IMR-90 (cell line): ENCODE data around the gene STK25. TPM values are rescaled to one million over a fixed set of nuclear protein-coding genes. Genes with fewer than 3 reads are reported as not detected.

Experiments used
- ATAC-seq: fragments of 200-7000 bp; cut with Tn5 transposase; 2 replicates; pipeline ENCODE4 v1.9.1; 2020; ENCODE audit warnings: low read depth, mild to moderate bottlenecking, moderate library complexity
- BruUV-seq: library from RNA; stranded (reverse); fragments of 400-500 nt; replicated peaks from 2 replicates; lab custom pipeline; 2021; lab: Mats Ljungman, UMichigan
- CTCF ChIA-PET: fragments of 300-600 bp; formaldehyde crosslinking; extraction: SDS; loops from one replicate; lab custom pipeline; 2021; ENCODE audit warnings: antibody characterized with exemption; lab: Yijun Ruan, JAX
- POLR2A ChIA-PET: fragments of 300-600 bp; sonication (Branson Sonifier 250); formaldehyde crosslinking; loops from one replicate; lab custom pipeline; 2022; ENCODE audit warnings: antibody characterized with exemption; ENCODE audit not compliant: unreplicated experiment; lab: Charles Lee
- DNase-seq: peaks from one replicate; pipeline ENCODE4 v3.0.0; 2013
- H2AFZ ChIP-seq: replicated peaks from 2 replicates; pipeline ENCODE3; 2013; ENCODE audit warnings: low read length, mild to moderate bottlenecking; ENCODE audit not compliant: poor library complexity
- H2AK5ac ChIP-seq: 2 replicates; pipeline ENCODE4 v1.6.1; 2013; ENCODE audit warnings: low read depth, low read length, inconsistent platforms
- H2AK9ac ChIP-seq: replicated peaks from 2 replicates; pipeline ENCODE3; 2013; ENCODE audit warnings: mild to moderate bottlenecking, low read depth, low read length, moderate library complexity; ENCODE audit not compliant: poor library complexity
- H2BK120ac ChIP-seq: 2 replicates; pipeline ENCODE4 v1.6.1; 2013; ENCODE audit warnings: low read depth, low read length, inconsistent platforms
- H2BK15ac ChIP-seq: 3 replicates; pipeline ENCODE4 v1.6.1; 2013; ENCODE audit warnings: low read depth, low read length, inconsistent platforms
- H2BK20ac ChIP-seq: 2 replicates; pipeline ENCODE4 v1.6.1; 2013; ENCODE audit warnings: low read depth, mild to moderate bottlenecking, inconsistent platforms, low read length, moderate library complexity
- H2BK5ac ChIP-seq: 2 replicates; pipeline ENCODE4 v1.6.1; 2013; ENCODE audit warnings: mild to moderate bottlenecking, low read depth, low read length, inconsistent platforms; ENCODE audit not compliant: poor library complexity, severe bottlenecking
- H3K14ac ChIP-seq: replicated peaks from 2 replicates; pipeline ENCODE4 v1.6.1; 2013; ENCODE audit warnings: low read depth, low read length, inconsistent platforms
- H3K18ac ChIP-seq: 2 replicates; pipeline ENCODE4 v1.6.1; 2013; ENCODE audit warnings: low read depth, low read length, control low read depth
- H3K23ac ChIP-seq: 2 replicates; pipeline ENCODE4 v1.6.1; 2013; ENCODE audit warnings: low read depth, low read length, inconsistent platforms
- H3K27ac ChIP-seq: 2 replicates; pipeline ENCODE4 v1.5.1; 2013; ENCODE audit warnings: mild to moderate bottlenecking, control low read depth, low read length; ENCODE audit not compliant: insufficient read depth
- H3K27me3 ChIP-seq: 2 replicates; pipeline ENCODE4 v1.6.1; 2013; ENCODE audit warnings: low read length; ENCODE audit not compliant: control insufficient read depth, insufficient read depth
- H3K36me3 ChIP-seq: 2 replicates; pipeline ENCODE4 v1.6.1; 2013; ENCODE audit warnings: low read length, mixed read lengths; ENCODE audit not compliant: control insufficient read depth, insufficient read depth
- H3K4ac ChIP-seq: 2 replicates; pipeline ENCODE4 v1.6.1; 2013; ENCODE audit warnings: low read depth, low read length, inconsistent platforms
- H3K4me1 ChIP-seq: 2 replicates; pipeline ENCODE4 v1.6.1; 2013; ENCODE audit warnings: low read length, mixed read lengths; ENCODE audit not compliant: control insufficient read depth, insufficient read depth
- H3K4me2 ChIP-seq: 2 replicates; pipeline ENCODE4 v1.6.1; 2013; ENCODE audit warnings: low read depth, mild to moderate bottlenecking, control low read depth, low read length, moderate library complexity
- H3K4me3 ChIP-seq: 2 replicates; pipeline ENCODE4 v1.5.1; 2013; ENCODE audit warnings: low read depth, mild to moderate bottlenecking, control low read depth, low read length, moderate library complexity; ENCODE audit not compliant: insufficient read depth
- H3K56ac ChIP-seq: 2 replicates; pipeline ENCODE4 v1.6.1; 2013; ENCODE audit warnings: low read length, inconsistent platforms; ENCODE audit not compliant: insufficient read depth; ENCODE audit errors: extremely low read depth
- H3K79me1 ChIP-seq, 2 experiments: 2 replicates each; pipeline ENCODE4 v1.6.1; 2013; ENCODE audit warnings: low read length in 2 of 2, inconsistent platforms in 1 of 2, low read depth in 1 of 2
- H3K9ac ChIP-seq: 2 replicates; pipeline ENCODE4 v1.6.1; 2013; ENCODE audit warnings: low read depth, low read length, control low read depth
- H3K9me1 ChIP-seq: 2 replicates; pipeline ENCODE4 v1.6.1; 2013; ENCODE audit warnings: low read length, inconsistent platforms; ENCODE audit not compliant: insufficient read depth
- H3K9me3 ChIP-seq: 2 replicates; pipeline ENCODE4 v1.6.1; 2013; ENCODE audit warnings: low read length; ENCODE audit not compliant: control insufficient read depth, insufficient read depth
- H4K20me1 ChIP-seq: 2 replicates; pipeline ENCODE4 v1.6.1; 2013; ENCODE audit warnings: low read length, inconsistent platforms; ENCODE audit not compliant: insufficient read depth
- H4K5ac ChIP-seq: 2 replicates; pipeline ENCODE4 v1.6.1; 2013; ENCODE audit warnings: mild to moderate bottlenecking, low read depth, low read length, control low read depth
- H4K8ac ChIP-seq, 2 experiments: 2 replicates each; pipeline ENCODE4 v1.6.1; 2013; ENCODE audit warnings: low read depth in 2 of 2, low read length in 2 of 2, control low read depth in 1 of 2, inconsistent platforms in 1 of 2
- H4K91ac ChIP-seq: 2 replicates; pipeline ENCODE4 v1.6.1; 2013; ENCODE audit warnings: low read depth, low read length, inconsistent platforms; ENCODE audit not compliant: insufficient read depth
- BHLHE40 ChIP-seq: fragments of 150-350 bp; IDR thresholded peaks from 2 replicates; pipeline ENCODE4 v1.6.1; 2016; ENCODE audit warnings: mild to moderate bottlenecking, low read depth, low read length
- CEBPB ChIP-seq: IDR thresholded peaks from 2 replicates; pipeline ENCODE4 v1.6.1; 2012; ENCODE audit warnings: low read depth, low read length, improper control_type of control experiment
- CHD1 ChIP-seq: IDR thresholded peaks from 2 replicates; pipeline ENCODE4 v1.6.1; 2012; ENCODE audit warnings: low read depth, low read length, improper control_type of control experiment
- ELK1 ChIP-seq: fragments of 150-350 bp; IDR thresholded peaks from 2 replicates; pipeline ENCODE4 v1.6.1; 2016; ENCODE audit warnings: low read depth, mild to moderate bottlenecking, low read length, moderate library complexity, borderline replicate concordance
- FOS ChIP-seq: fragments of 150-350 bp; IDR thresholded peaks from 2 replicates; pipeline ENCODE4 v1.6.1; 2016; ENCODE audit warnings: low read depth, low read length
- MAFK ChIP-seq: IDR thresholded peaks from 2 replicates; pipeline ENCODE4 v1.6.1; 2012; ENCODE audit warnings: low read depth, low read length, improper control_type of control experiment
- MAZ ChIP-seq: IDR thresholded peaks from 2 replicates; pipeline ENCODE4 v1.6.1; 2012; ENCODE audit warnings: low read depth, mild to moderate bottlenecking, low read length, improper control_type of control experiment, moderate library complexity, borderline replicate concordance
- MXI1 ChIP-seq: IDR thresholded peaks from 2 replicates; pipeline ENCODE4 v1.6.1; 2012; ENCODE audit warnings: low read depth, mild to moderate bottlenecking, low read length, moderate library complexity, borderline replicate concordance
- NFE2L2 ChIP-seq: fragments of 150-350 bp; IDR thresholded peaks from 2 replicates; pipeline ENCODE4 v1.6.1; 2016; ENCODE audit warnings: low read depth, mild to moderate bottlenecking, low read length
- POLR2A ChIP-seq: IDR thresholded peaks from 2 replicates; pipeline ENCODE4 v1.6.1; 2012; ENCODE audit warnings: mild to moderate bottlenecking, low read depth, low read length
- RAD21 ChIP-seq: IDR thresholded peaks from 2 replicates; pipeline ENCODE4 v1.6.1; 2012; ENCODE audit warnings: low read length, improper control_type of control experiment
- RCOR1 ChIP-seq: IDR thresholded peaks from 2 replicates; pipeline ENCODE4 v1.6.1; 2012; ENCODE audit warnings: mild to moderate bottlenecking, low read length, improper control_type of control experiment; ENCODE audit not compliant: insufficient replicate concordance
- RFX5 ChIP-seq: IDR thresholded peaks from 2 replicates; pipeline ENCODE4 v1.8.0; 2012; ENCODE audit warnings: low read depth, mild to moderate bottlenecking, low read length, moderate library complexity
- SMC3 ChIP-seq: fragments of 150-350 bp; IDR thresholded peaks from 2 replicates; pipeline ENCODE4 v1.6.1; 2016; ENCODE audit warnings: low read depth, mild to moderate bottlenecking, antibody characterized with exemption, low read length, moderate library complexity
- USF2 ChIP-seq: fragments of 150-350 bp; IDR thresholded peaks from 2 replicates; pipeline ENCODE4 v1.6.1; 2017; ENCODE audit warnings: mild to moderate bottlenecking, antibody characterized with exemption, low read length, low read depth
- WGBS, 2 experiments: methylation state at CpG; one replicate each; pipeline versions ENCODE4 v1.1.5 to v1.1.7; 2013; ENCODE audit warnings: missing lambda C conversion rate in 2 of 2; ENCODE audit not compliant: insufficient read length in 1 of 2; ENCODE audit errors: extremely low coverage in 2 of 2; 5-methylcytosine and 5-hydroxymethylcytosine counted together
- dilution Hi-C: fragments of 300-500 bp; cut with HindIII; formaldehyde crosslinking; loops from one replicate; pipeline ENCODE4 v1.14.3; 2018; ENCODE audit warnings: low sequenced_read_pairs; ENCODE audit not compliant: unreplicated experiment
- in situ Hi-C: fragments of 300-500 bp; cut with MboI; formaldehyde crosslinking; loops from 3 replicates; pipeline ENCODE4 v1.14.3; 2019; ENCODE audit warnings: low sequenced_read_pairs, inconsistent platforms, mixed read lengths
- intact Hi-C: fragments of 100-400 bp; cut with micrococcal nuclease; formaldehyde crosslinking; loops from 2 replicates; pipeline ENCODE4 v1.10.0; 2022
- polyA plus RNA-seq, 3 experiments: library from polyadenylated mRNA; depleted of rRNA; stranded (reverse); fragments of >200 nt; gene quantifications; 2 replicates each; pipeline ENCODE4 v1.2.3, GENCODE V29; 2012; ENCODE audit warnings: low replicate concordance in 1 of 3
- total RNA-seq: library from RNA; depleted of rRNA; stranded (reverse); fragments of >200 nt; gene quantifications from 2 replicates; pipeline ENCODE4 v1.2.3, GENCODE V29; 2012
- TF ChIP-seq, protein P1 (sequence below): conservative IDR thresholded peaks from 2 replicates; pipeline ENCODE4 v1.5.1; 2012; ENCODE audit warnings: mild to moderate bottlenecking, low read depth, low read length, improper control_type of control experiment

Gene STK25
- total and polyA plus RNA-seq, 2 of the 4 experiments (the other 2 are of a cell fraction) = 258 to 392 TPM

- no peak for DNase-seq
- intact Hi-C loops (no loop called here), dilution Hi-C loops (no loop called here), in situ Hi-C loops (no loop called here)
- Histone ChIP-seq H3K9ac (no peak overlapping the region), H3K27me3 (peaks cover 20% of the 10 kb centered on the region), H2AK5ac (no peak overlapping the region), H3K4ac (no peak overlapping the region), H4K8ac (no peak overlapping the region), H3K14ac (no peak overlapping the region), H2BK120ac (no peak overlapping the region), H3K36me3 (no peaks in the 10 kb centered on the region), H2BK5ac (no peak overlapping the region), H2BK20ac (no peak overlapping the region), H2BK15ac (no peak overlapping the region), H3K79me1 (no peaks in the 10 kb centered on the region), H3K4me1 (no peaks in the 10 kb centered on the region), H3K56ac (no peak overlapping the region), H4K91ac (no peak overlapping the region), H4K20me1 (no peaks in the 10 kb centered on the region), H3K9me1 (no peaks in the 10 kb centered on the region), H2AK9ac (no peak overlapping the region), H4K5ac (no peak overlapping the region), H3K9me3 (no peaks in the 10 kb centered on the region), H2AFZ (no peak overlapping the region), H3K23ac (no peak overlapping the region), H3K18ac (no peak overlapping the region), H3K4me3 (no peak overlapping the region), H3K4me2 (no peak overlapping the region), H3K27ac (no peak overlapping the region)
- WGBS, 2 experiments = 80% methylated on average over 2 of the region's 8 CpGs; no CpG with 5 or more reads in 1 of the 2 experiments
- no peak for TF ChIP-seq POLR2A
- TF ChIP-seq CEBPB = no peak
- no peak for TF ChIP-seq RCOR1
- no peak for TF ChIP-seq FOS
- TF ChIP-seq BHLHE40 = no peak
- no peak for TF ChIP-seq SMC3
- no peak for TF ChIP-seq MAZ
- TF ChIP-seq ELK1 = no peak
- TF ChIP-seq RAD21 = no peak
- TF ChIP-seq RFX5 = no peak
- TF ChIP-seq MXI1 = no peak
- no peak for TF ChIP-seq MAFK
- TF ChIP-seq CHD1 = no peak
- no peak for TF ChIP-seq USF2
- TF ChIP-seq, protein P1, sequence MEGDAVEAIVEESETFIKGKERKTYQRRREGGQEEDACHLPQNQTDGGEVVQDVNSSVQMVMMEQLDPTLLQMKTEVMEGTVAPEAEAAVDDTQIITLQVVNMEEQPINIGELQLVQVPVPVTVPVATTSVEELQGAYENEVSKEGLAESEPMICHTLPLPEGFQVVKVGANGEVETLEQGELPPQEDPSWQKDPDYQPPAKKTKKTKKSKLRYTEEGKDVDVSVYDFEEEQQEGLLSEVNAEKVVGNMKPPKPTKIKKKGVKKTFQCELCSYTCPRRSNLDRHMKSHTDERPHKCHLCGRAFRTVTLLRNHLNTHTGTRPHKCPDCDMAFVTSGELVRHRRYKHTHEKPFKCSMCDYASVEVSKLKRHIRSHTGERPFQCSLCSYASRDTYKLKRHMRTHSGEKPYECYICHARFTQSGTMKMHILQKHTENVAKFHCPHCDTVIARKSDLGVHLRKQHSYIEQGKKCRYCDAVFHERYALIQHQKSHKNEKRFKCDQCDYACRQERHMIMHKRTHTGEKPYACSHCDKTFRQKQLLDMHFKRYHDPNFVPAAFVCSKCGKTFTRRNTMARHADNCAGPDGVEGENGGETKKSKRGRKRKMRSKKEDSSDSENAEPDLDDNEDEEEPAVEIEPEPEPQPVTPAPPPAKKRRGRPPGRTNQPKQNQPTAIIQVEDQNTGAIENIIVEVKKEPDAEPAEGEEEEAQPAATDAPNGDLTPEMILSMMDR = no peak
- no peak for TF ChIP-seq NFE2L2
- ATAC-seq = no peak
- ChIA-PET POLR2A (no interaction called here), CTCF (no interaction called here)
- BruUV-seq = no TSS peak
These were observed 22.2 kb upstream of the STK25 start for GRCh38 chr2:241530571-241530970.
